NCI-H1048 (cell line): ENCODE data around the gene ZDHHC7.
"Not testable (repeated sequence)": the region's sequence is repeated elsewhere in the genome, so short reads cannot be mapped to it uniquely, and the experiment has no call there.

Experiments used
- DNase-seq: peaks from one replicate; lab custom pipeline; 2025; lab: John Stamatoyannopoulos, UW

The ZDHHC7 gene

DNA sequence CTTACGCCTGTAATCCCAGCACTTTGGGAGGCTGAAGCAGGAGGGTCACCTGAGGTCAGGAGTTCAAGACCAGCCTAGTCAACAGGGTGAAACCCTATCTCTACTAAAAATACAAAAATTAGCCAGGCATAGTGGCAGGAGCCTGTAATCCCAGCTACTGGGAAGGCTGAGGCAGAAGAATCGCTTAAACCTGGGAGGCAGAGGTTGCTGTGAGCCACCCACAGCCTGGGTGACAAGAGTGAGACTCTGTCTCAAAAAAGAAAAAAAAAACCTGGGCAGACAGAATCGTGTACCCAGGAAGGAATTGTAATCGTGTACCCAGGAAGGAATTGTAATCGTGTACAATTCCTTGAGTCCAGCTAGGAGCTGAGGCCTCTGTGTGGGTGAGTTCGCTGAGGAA is 72.7 kb downstream of the ZDHHC7 start:
- not testable (repeated sequence) for DNase-seq

DNA sequence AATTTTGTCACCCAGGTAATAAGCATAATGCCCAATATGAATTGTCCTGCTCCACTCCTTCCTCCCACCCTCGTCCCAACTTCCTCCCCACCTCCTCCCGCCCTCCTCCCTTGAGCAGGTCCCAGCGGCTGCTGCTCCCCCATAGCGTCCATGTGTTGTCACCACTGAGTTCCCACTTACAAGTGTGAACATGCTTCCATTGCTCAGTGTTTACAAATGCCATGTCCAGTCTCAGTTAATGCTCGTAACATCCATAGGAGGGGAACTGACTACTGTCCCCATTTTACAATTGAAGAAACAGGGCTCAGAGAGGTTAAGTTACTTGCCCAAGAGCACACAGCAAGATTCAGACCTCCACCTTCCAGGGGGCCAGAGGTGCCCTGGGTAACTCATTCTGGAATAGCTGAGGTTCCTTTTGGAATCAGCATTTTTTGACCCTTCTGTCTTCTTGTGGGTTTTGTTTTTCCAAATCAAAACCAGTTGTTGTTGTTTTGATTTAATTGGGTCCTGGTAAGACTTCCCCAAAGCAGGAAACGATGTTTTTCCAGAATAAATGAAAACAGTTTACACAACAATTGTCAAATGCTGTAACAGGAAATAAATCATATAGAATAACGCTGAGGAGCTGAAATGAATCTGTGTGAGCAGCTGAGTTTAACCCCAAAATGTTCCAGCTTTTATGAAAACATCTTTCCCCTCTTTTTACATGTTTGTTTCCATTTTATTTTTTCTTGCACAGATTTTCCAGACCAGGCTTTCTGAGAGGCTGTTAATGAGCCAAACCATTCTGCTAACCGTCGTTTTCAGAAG is 73.9 kb downstream of the ZDHHC7 start:
- no peak for DNase-seq

DNA sequence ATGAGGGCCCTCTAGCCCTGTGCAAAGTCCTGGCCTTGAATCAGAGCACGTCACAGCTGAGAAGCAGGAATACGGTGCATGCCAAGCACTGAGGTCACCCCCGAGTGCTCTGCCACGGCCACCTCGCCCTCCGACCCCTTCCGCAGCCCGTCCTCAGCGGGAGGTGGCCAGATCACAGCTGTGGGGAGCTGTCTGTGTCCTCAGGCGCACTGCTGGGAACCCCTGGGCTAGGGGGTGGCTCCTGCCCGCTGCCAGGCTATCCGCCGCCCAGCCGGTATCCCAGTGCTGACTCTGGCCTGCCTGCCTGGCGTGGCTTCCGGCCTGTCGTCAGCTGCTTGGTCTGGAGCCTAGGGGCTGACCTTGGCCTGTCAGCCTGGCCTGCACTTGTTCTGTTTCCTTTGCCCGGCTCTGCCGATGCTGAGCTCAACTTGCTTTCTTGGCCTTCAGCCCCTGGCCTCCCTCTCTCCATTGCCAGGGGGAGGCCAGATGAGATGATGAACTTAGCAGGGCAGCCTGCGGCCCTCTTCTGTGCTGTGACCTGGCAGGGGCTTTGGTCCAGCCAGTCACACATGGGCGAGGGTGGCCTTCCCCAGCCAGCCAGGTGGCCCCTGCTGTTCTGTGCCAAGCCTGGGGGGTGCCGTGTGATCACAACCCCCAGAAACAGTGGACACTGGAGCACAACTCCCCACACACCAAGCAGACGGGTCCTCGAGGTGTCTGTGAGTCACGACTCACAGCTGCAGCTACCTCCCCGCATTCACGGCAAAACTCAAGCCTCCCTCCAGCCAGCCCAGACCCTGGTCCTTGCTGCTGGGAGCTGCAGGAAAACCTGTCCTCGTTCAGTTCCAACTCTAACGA is 77.3 kb downstream of the ZDHHC7 start:
- no peak for DNase-seq

DNA sequence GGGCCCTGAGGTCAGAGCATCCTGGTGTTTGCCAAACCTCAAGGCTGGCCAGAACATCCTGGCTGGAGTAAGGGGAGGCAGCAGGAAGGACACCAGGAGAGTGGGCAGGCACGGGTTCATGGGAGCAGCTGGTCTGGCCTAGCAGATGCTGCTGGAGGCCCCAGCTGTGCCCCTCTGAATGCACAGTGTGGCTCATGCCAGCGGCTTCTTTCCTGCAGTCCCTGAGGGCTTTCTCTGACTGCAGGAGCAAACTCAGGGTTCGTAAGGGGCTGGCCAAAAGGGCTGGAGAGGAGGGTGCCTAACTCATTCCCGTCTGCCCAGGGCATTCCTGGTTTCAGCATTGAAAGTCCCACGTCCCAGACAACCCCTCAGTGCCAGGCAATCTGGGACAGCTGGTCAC is 78.7 kb downstream of the ZDHHC7 start:
- DNase-seq: no peak

DNA sequence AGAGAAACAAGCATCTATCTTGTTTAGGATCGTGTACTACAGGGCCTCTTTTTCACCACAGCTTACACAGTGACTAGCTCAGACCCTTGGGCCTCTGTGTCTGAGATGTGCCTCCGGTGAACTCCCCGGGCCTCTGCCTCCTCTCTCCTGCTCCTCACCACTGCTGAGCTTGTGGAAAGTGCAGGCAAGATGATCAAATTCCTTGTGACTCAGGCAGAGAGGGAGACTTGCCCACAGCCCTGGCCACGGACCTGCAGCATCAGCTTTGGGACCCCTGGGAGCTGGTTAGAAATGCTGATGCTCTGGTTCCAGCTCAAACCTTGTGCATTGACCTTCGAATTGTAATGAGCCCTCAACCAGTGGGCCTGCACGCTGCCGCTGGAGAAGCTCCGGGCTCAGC is 79.8 kb downstream of the ZDHHC7 start:
- no peak for DNase-seq

DNA sequence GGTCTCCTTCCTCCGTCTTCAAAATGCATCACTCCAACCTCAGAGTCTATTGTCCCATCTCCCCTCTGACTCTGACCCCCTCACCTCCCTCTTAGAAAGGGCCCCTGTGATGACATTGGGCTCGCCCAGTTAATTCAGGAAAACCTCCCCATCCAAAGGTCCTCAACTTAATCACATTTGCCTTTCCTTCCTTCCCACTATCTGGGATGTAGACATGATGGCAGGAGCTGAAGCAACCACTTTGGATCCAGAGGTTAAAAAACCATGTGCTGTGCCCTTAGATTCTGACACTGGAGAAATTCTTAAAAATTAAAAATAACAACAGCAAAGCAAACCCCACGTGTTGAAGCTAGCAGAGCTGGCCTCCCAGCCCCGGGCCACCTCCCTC is 80.2 kb downstream of the ZDHHC7 start:
- DNase-seq: no peak

DNA sequence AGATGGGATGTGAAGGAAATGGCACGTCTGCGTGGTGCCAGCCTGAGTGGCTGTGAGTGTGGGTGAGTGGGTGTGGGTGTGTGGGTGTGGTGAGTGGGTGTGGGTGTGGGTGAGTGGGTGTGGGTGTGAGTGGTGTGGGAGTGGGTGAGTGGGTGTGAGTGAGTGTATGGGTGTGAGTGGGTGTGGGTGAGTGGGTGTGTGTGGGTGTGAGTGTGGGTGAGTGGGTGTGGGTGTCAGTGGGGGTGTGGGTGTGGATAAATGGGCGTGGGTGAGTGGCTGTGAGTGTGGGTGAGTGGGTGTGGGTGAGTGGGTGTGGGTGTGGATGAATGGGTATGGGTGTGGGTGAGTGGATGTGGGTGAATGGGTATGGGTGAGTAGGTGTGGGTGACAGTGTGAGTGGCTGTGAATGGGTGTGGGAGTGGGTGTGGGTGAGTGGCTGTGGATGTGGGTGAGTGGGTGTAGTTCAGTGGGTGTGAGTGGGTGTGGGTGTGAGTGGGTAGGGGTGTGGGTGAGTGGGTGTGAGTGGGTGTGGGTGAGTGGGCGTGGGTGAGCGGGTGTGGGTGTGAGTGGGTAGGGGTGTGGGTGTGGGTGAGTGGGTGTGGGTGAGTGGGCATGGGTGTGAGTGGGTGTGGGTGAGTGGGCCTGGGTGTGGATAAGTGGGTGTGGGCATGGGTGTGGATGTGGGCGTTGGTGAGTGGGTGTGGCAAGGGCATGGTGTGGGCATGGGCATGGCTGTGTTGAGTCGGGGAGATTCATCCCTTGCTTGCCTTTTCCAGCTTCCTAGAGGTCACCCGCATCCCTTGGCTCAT is 80.8 kb downstream of the ZDHHC7 start:
- no peak for DNase-seq

DNA sequence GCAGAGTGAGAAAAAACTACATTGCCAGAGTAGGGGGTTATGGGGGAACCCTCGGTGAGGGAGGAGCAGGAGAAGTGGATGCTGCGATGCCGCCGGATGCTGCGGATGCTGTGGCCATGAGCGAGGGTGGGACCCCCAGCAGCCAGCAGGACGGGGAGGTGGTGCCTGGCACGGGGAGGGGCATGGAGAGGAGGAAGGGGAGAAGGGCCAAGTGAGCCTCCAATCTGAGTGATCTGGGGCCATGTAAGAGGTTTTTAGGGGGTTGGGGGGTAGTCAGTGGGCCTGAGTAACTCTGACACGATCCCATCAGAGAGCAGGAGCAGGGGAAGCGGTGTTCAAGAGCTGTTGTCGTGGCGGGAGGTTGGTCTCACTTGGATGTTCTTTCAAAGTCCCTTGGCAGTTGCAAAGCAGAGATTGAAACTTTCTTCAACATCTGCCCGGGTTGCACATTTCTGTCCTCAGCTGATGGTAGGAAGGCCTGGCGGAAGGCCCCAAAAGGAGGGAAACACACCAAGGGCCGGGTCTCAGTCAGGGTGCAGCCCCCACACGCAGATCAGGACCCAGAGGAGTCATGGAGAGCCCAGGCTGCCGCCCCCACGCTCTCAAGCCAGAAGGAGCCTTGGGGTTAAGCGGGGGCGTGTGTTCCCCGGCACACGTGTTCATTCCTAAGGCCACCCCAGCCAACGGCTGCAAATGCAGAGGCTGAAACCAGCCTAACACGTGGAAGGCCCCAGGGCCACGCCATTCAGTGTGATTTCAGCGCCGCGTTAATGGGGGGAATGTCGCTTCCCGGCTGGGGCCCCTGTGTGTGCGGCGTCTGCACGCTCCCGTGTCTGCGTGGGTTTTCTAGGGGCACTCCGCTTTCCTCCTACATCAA is 81.7 kb downstream of the ZDHHC7 start:
- DNase-seq: no peak

DNA sequence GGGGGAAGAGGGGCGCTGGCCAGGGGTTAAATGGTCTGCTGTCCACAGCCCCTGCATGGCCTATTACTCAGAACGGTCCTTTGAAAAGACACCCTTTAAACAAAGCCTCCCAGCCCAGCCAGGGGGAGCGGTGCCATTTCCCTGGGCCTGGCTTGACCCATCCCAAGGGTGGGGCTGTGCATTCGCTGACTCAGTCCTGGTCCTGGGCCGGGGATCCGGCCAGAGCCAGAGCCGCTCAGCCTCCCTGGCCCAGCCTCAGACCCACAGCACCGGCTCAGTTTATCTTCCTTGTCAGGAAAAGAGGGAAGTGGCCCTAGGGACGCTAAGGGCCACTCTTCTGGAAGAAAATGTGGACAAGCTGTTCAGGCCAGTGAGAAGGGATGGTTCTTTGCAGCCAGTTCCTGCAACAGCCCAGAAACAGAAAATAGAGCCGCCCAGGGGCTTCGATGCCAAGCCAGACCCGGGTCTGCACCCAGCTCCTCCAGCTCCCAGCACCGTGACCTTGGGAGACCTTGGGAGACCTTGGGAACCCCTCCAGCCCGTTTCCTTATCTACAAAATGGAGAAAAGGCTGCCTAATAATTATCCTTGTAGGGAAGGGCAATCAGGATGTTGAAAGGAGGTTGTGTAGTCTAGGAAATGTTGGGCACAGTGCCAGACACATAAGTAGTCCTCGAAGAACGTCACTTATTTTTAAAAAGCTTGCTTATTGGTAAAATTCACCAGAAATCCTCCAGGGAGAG is 82.5 kb downstream of the ZDHHC7 start:
- DNase-seq: no peak

DNA sequence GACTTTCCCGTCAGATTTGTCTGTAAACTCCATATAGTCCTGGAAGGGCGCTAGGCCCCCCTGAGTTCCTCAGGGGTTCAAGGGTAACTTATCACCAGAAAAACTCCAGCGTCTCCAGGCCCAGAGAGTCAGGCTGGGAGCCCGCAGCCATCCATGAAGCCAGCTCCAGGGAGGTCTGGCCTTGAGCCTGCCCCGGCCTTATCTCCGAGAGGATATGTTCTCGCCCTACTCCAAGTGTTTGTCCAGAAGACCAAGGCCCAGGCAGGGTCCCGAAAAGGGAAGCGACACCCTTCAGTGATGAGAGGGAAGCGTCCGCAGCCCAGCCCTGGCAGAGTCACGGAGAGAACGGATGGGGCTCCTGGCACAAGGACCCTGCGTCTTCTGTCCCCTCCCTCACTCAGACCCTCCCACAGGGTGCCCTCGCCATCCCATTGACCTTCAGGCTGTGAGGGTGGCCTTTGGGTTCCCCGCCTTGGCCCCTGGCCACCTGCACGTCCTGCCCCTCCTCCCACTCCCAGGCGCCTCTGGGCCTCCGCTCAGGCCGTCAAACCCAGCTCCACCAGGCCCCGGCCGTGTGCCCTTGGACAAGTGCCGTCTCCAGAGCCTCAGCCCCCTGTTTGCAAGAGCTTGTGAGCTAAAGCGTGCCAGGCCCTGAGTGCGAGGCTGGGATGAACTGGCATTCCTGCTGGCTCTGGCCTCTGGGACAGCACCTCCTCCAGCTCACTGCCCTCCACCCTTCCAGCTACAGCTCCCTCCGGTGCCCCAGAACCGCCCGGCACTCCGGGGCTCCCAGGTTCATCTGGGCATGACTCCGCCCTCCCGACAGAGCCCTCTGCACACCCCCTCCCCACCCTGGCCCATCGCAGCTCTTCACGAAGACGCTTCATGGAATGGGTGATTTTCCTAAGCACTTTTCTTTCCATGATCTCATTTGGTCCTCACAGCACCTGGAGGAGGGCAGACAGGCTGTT is 83.4 kb downstream of the ZDHHC7 start:
- no peak for DNase-seq

DNA sequence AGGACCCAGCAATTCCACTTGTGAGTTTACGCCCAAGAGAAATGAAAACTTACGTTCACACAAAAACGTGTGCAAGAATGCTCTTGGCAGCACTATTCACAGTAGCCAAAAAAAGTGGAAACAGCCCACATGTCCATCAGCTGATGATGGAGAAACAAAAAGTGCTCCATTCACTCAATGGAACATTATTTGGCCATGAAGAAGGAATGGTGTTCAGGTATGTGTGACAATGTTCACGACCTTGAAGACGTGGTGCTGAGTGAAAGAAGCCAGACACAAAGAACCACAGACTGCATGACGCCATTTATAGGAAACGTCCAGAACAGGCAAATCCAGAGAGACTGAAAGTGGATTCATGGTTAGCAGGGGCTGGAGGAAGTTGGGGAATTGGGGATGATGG is 84.9 kb downstream of the ZDHHC7 start:
- DNase-seq: no peak

DNA sequence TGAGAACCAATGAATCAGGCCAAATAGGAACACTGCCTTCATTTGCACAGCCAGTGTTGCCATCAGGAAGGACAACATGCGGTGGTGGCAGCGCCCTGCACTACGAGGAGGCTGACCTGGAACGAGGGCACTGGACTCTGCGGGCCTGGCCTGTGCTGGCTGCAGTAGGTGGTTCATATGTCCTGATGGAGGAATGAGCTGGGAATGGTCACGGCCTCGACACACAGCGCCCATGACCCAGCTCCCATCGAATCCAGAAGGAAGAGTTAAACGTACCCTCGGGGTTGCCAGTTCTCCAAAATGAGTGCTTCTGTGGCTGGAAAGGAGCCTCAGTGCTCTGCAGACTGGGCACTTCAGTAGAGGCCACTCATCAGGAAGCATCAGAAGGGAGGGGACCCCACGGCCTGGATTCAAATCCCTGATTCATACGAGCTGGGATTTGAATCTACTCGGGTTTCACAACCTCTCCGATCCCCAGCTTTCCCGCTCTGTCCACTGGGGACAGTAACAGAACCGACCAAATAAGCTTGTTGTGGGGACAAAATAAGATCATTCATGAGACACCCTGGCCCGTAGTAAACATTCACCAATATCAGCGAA is 85.5 kb downstream of the ZDHHC7 start:
- DNase-seq: no peak

DNA sequence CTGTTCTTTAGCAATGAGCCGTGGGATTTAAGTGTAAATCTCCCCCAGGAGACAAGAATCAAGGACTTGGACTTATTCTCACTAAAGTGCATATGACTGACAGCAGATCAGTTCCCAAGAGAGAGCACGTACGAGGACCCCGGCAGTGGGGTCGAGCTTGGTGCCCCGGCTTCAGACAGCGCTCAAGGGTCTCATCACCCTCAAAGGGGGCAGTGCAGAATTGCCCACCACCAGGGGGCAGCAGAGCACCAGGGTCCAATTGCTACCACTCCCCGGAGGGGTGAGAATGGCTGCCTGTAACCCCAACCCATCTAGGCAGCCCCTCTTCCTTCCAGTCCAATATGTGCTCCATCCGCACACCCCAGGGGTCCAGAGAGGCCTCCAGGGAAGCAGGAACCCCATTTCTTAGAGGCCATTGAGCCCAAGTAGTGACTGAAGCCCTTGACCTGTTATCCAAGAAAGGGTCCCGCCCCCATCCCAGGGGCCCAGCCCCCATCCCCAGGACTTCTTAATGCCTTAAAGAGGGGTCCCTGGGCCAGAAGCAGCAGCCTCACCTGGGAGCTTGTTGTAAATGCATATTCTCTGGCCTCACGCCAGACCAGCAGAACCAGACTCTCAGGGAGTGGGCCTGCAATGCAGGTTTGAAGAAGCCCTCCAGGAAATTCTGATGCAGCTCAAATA is 86.1 kb downstream of the ZDHHC7 start:
- no peak for DNase-seq

DNA sequence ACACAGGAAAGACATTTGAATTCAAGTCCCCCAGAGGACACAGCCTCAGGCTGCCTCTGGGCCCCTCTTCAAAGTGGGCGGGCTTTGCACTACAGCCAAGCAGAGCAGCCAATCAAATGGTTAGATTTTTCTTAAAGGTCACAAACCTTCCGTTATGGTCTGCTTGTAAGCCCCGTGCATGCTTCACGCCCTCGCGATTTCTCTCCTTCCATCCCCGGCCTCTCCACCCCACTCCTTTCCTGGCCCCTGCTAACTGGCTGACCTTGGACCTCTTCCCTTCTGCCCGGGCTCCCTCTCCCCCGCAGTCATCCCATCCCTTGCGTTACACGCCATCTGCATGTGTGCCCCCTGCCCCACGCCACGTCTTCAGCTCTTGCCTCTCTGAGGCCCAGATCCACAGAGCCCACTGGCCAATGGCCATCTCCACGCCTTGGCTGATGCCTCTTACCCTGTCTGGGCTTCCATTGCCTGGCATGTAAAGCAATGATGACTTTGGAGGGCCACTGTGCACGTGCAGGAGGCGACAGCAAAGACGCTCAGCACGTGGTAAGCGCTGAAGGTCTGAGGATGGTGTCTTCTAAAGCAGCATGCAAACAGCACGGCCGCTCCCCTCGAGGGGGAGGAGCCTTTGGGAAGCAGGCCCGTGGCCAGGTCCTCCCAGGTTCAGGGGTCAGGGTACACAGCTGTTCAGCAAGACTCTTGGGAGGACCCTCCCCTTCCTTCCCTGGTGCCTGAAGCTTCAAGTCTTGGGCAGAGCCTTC is 86.8 kb downstream of the ZDHHC7 start:
- DNase-seq: no peak
